Islet precursor cell (in vitro differentiated cells): ENCODE measurements around the gene DEPP1.
"Not testable (repeated sequence)": the region's sequence is repeated elsewhere in the genome, so short reads cannot be mapped to it uniquely, and the experiment has no call there.

Experiments
- DNase-seq: peaks from one replicate; pipeline ENCODE4 v3.0.0-alpha.2; 2018

The DEPP1 gene

DNA sequence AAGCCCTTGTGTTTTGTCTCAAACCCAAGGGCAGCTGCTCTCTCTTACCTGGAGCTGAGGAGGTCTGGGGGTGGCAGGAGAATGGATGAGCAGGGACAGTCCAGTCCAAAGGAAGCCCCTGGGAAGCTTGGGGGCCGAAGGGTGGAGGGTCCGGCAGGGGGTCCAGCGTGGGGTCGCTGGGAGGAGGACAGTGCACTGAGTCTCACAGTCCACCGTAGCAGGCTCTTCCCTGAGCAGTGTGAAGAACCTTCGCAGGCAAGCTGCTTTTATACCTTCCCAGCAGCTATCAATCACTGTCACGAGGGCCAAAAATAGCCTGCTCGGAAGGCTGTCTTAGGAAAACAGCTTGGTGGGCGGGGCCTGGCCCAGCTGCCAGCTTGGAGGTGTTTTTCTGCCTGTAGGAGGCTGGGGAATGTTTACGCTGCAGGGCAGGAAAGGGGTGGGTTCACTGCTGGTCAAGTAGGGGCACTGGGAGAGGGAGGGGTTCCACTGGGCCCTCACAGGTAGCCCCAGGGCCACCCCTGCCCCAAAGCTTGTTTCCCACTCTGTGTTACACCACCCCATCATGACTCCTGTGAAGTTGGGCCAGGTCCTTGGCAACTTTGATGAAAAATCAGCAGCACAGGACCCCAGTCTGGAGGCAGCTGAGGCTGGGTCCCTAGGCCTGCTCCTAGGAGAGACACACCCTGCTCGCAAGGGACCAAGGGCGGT is at the start of gene DEPP1:
DEPP1 (minus strand) TSS at position 240 of the 711 bp plus-strand sequence. CDS start 779 bp downstream, outside the sequence.
- peak; percentile 98 for DNase-seq

GRCh38 chr10:45023426-45023825 is 44.8 kb upstream of the DEPP1 start:
- no peak for DNase-seq

DNA sequence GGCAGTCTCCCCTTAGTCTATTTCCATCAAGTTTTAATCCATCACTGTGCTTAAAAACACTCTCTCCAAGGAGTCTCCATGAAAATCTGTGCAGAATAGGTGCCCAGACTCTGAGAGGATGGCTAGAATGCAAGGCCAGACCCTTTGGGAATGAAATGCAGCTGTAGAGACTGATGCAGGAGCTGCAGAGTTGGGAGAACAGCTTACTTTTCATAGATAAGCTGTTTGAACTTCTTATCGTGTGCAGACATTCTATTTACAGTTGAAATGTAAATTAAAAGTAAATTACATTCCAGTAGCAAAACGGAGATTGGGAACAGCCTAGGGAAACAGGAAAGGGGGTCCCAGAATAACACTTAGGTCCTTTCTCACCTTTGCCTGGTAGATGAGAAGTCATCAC is 37.0 kb upstream of the DEPP1 start:
- DNase-seq = no peak

DNA sequence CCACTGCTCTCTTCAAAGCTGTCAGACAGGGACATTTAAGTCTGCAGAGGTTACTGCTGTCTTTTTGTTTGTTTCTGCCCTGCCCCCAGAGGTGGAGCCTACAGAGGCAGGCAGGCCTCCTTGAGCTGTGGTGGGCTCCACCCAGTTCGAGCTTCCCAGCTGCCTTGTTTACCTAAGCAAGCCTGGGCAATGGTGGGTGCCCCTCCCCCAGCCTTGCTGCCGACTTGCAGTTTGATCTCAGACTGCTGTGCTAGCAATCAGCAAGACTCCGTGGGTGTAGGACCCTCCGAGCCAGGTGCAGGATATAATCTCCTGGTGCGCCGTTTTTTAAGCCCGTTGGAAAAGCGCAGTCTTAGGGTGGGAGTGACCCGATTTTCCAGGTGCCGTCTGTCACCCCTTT is 35.9 kb upstream of the DEPP1 start:
- not testable (repeated sequence) for DNase-seq

DNA sequence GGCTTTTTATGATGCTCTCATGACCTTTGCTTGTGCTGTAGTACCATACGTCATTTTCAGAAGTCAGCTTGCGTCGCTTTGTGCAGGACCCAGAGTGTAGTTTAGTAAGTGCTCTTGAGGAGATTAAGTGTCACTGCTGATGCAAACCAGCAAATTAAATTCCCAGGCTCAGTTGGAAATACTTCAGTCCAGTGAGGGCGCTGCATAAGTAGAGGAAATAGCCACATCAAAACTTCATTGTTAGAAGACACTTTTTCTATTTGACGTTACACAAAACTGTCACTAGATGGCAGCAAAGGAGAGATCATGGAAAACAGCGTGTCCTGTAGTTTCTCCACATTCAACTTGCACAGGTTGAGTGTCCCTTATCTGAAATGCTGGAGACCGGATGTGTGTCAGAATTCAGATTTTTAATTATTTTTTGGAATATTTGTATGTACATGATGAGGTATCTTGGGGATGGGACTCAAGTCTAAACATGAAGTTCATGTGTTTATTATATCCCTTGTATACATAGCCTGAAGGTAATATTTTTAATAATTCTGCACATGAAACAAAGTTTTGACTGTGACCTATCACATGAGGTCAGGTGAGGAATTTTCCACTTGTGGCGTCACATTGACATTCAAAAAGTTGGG is 30.0 kb upstream of the DEPP1 start:
- no peak for DNase-seq

- no peak for DNase-seq
Observed at GRCh38 chr10:45006276-45007030, 27.8 kb upstream of the DEPP1 start.

GRCh38 chr10:45005284-45005683 is 26.7 kb upstream of the DEPP1 start:
- DNase-seq = no peak

DNA sequence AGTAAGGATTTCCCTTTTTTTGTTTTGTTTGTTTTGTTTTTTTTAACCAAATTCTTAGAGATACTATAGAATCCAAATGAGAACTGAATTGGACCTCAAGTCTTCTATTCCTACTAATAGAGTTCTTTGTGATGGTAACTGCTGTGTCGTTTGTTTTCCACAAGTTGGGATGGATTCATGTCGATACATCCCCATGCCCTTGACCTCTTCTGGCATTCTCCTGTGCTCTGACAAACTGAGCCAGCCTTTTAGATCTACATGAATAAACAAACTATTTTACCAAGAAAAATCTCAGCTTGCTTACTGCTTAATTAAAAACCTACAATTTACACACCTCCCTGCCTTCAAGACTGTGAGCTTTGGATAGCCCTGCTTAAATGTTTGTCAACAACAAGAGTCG is 26.1 kb upstream of the DEPP1 start:
- DNase-seq = no peak

DNA sequence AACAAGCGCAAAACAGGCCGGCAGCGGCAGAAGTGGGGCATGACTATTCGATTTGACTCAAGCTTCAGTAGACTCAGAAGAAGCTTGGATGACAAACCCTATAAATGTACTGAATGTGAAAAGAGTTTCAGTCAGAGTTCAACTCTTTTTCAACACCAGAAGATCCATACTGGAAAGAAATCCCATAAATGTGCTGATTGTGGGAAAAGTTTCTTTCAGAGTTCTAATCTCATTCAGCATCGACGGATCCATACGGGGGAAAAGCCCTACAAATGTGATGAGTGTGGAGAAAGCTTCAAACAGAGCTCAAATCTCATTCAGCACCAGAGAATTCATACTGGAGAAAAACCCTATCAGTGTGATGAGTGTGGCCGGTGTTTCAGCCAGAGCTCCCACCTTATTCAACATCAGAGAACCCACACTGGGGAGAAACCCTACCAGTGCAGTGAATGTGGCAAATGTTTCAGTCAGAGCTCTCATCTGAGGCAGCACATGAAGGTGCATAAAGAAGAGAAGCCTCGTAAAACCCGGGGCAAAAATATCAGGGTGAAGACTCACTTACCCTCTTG is 24.9 kb upstream of the DEPP1 start:
- no peak for DNase-seq

GRCh38 chr10:45001381-45002148 is 23.0 kb upstream of the DEPP1 start:
- peak; percentile 76 for DNase-seq

DNA sequence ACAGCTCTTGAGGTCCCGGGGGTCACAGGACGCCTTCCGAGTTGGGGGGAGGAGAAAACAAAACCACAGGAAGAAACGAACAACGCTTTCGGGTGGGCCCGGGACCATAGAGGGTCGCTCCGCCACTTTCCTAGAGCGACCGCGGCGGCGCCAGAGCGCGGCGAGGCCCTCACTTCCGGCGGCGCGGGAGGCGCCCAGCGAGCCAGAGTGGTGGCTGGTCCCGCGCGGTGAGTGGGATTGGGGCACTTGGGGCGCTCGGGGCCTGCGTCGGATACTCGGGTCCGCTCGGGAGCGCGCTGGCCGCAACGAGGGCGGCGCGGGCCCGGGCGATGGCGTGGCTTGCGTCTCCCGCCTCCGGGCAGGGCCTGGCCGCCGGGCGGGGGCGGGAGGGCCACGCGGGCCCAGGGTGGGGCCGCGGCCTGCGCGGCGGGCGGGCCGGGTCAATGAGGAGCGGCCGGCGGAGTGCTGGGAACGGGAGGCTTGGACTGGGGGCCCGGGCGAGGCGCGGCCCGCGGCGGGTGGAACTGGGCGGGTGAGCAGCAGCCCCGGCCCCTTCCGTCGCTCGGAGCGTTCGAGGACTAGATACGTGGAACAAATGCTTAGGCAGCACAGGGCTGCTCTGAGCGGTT is 22.3 kb upstream of the DEPP1 start, which contains the start of gene ZNF22:
ZNF22 (plus strand) TSS at position 172 of the 629 bp plus-strand sequence. CDS start 2,446 bp downstream, outside the sequence.
- DNase-seq = peak; percentile 70

DNA sequence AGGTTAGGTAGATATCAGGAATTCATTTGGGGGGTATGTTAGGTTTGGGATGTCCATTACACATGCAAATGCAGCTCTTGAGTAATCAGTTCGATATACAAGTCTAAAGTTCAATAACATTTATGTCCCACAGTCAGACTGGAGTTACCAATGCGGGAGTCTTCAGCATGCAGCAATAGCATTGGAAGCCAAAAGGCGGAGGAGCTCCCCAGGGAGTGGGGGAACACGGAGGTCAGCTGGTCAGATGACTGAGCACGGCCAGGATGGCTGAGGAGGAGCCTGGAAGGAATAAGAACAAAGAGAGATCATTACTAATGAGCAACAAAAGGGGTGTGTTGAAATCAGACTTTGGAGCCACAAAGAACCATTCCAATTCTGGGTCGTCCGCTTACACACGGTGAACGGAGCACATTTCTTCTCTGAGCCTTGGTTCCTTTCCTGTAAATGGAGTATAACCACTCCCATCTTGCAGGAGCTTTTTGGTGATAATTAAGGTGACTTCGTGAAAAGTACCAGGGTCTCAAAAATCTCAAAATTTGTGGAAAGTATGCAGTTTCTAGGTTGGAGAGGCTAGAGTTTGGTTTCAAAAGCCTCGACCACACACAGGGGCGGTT is 21.6 kb upstream of the DEPP1 start:
- DNase-seq = no peak

GRCh38 chr10:44998146-44998631 is 19.6 kb upstream of the DEPP1 start:
- no peak for DNase-seq

- DNase-seq = no peak
Observed at GRCh38 chr10:44997105-44997748, 18.6 kb upstream of the DEPP1 start.

GRCh38 chr10:44995914-44996669 is 17.5 kb upstream of the DEPP1 start:
- no peak for DNase-seq

- DNase-seq = no peak
Observed at GRCh38 chr10:44995581-44995913, 16.9 kb upstream of the DEPP1 start.

GRCh38 chr10:44994752-44995530 is 16.3 kb upstream of the DEPP1 start:
- DNase-seq = no peak

DNA sequence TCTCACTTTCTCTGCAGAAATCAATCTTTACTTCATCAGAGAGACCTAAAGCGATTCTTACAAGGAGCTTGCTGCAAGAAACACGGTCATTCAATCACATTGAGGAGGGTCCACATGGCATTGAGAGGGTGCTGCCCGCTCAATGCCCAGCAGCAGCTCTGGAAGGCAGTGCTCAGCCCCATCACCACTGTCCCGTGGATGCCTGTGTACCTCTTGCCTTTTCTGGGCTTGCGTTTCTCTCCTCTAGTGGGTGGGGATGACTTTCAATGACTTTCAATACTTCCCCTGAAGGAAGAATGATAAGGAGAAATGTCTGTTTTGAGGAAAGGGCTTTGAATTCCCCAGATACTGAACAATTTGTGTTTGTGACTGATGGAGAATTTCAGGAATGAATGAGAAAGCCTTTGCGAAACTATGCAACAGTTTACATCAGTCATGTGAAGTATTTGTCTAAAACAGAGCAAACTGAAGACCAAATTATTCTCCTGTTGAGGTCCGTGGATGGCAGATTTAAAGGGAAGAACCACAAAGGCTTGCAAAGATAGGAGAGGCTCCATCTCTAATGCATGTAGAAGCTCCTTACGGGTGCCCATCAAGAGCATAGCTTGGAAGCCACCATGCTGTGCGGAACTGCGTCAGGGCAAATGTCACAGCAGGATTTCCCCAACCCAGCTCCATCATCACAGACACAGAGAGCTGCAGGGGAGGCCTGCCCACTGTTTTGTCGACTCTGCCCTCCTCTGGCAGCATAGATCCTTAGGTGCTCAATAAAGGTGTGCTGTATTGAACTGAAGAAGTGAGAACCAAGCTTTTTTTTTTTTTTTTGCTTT is 15.5 kb upstream of the DEPP1 start:
- peak; percentile 51 for DNase-seq
